Erythroblast (primary cell): ENCODE measurements around the gene SIK2.
A peak's percentile ranks its signal among the peaks of the same experiment; 100 is the strongest.

Experiments used
- DNase-seq, 2 experiments: peaks; one replicate each; lab custom pipeline; 2025; lab: John Stamatoyannopoulos, UW
- GATA1 ChIP-seq: IDR thresholded peaks from 2 replicates; pipeline ENCODE4 v1.6.1; 2011; ENCODE audit warnings: low read depth, mild to moderate bottlenecking, control low read depth, low read length, moderate library complexity
- POLR2A ChIP-seq: IDR thresholded peaks from 2 replicates; pipeline ENCODE4 v1.6.1; 2011; ENCODE audit warnings: mild to moderate bottlenecking, low read length

The SIK2 gene

GRCh38 chr11:111591187-111591960 is 10.9 kb upstream of the SIK2 start:
- no peak for DNase-seq
- TF ChIP-seq POLR2A (no peak), GATA1 (no peak)

GRCh38 chr11:111592491-111592890 is 9.8 kb upstream of the SIK2 start:
- no peak for TF ChIP-seq GATA1
- no peak for TF ChIP-seq POLR2A
- no peak for DNase-seq

- no peak for DNase-seq
- TF ChIP-seq GATA1, result no peak
- no peak for TF ChIP-seq POLR2A
These were observed 5.9 kb upstream of the SIK2 start for GRCh38 chr11:111596319-111596718.

GRCh38 chr11:111598148-111598547 is 4.1 kb upstream of the SIK2 start:
- TF ChIP-seq POLR2A (no peak), GATA1 (no peak)
- no peak for DNase-seq

- peak in 1 of 2 experiments; percentile 5 for DNase-seq
- no peak for TF ChIP-seq POLR2A
These were observed 3.7 kb upstream of the SIK2 start for GRCh38 chr11:111598559-111598958.

- TF ChIP-seq GATA1, result no peak
- no peak for TF ChIP-seq POLR2A
- no peak for DNase-seq
These were observed 642 bp upstream of the SIK2 start for GRCh38 chr11:111601636-111601978.

GRCh38 chr11:111602865-111603610 is 789 bp downstream of the SIK2 start:
- DNase-seq, result peak; percentile 38 to 51
- peak; percentile 29 for TF ChIP-seq POLR2A
- no peak for TF ChIP-seq GATA1

- peak; percentile 26 to 48 for DNase-seq
- no peak for TF ChIP-seq GATA1
- TF ChIP-seq POLR2A, result no peak
These were observed 1.4 kb downstream of the SIK2 start for GRCh38 chr11:111603611-111604130.

- TF ChIP-seq GATA1 (no peak), POLR2A (peak; percentile 40)
- DNase-seq, result peak; percentile 74 to 75
These were observed 2.3 kb downstream of the SIK2 start for GRCh38 chr11:111604392-111605009.

GRCh38 chr11:111605681-111606080 is 3.4 kb downstream of the SIK2 start:
- TF ChIP-seq POLR2A, result no peak
- TF ChIP-seq GATA1, result no peak
- DNase-seq, result no peak

- TF ChIP-seq POLR2A (no peak), GATA1 (no peak)
- no peak for DNase-seq
These were observed 4.7 kb downstream of the SIK2 start for GRCh38 chr11:111606986-111607385.

GRCh38 chr11:111607751-111608150 is 5.5 kb downstream of the SIK2 start:
- no peak for DNase-seq
- TF ChIP-seq POLR2A (no peak), GATA1 (no peak)

GRCh38 chr11:111612224-111612623 is 10.0 kb downstream of the SIK2 start:
- no peak for DNase-seq
- no peak for TF ChIP-seq POLR2A
- no peak for TF ChIP-seq GATA1

GRCh38 chr11:111617286-111617685 is 15.0 kb downstream of the SIK2 start:
- DNase-seq, result no peak
- TF ChIP-seq GATA1 (no peak), POLR2A (no peak)
